GM18870 (cell line): ENCODE data around the gene PCDHA7.
"Not testable (repeated sequence)": the region's sequence is repeated elsewhere in the genome, so short reads cannot be mapped to it uniquely, and the experiment has no call there.

Experiments
- ATAC-seq: cut with Tn5 transposase; IDR thresholded peaks from one replicate; pipeline ENCODE4 v1.9.1; 2021; ENCODE audit warnings: moderate library complexity; ENCODE audit not compliant: unreplicated experiment

PCDHA7 gene

DNA sequence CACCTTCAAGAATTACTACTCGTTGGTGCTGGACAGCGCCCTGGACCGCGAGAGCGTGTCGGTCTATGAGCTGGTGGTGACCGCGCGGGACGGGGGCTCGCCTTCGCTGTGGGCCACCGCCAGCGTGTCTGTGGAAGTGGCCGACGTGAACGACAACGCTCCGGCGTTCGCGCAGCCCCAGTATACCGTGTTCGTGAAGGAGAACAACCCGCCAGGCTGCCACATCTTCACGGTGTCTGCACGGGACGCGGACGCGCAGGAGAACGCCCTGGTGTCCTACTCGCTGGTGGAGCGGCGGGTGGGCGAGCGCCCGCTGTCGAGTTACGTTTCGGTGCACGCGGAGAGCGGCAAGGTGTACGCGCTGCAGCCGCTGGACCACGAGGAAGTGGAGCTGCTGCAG, 11.1 kb upstream of the PCDHA7 start:
- not testable (repeated sequence) for ATAC-seq

DNA sequence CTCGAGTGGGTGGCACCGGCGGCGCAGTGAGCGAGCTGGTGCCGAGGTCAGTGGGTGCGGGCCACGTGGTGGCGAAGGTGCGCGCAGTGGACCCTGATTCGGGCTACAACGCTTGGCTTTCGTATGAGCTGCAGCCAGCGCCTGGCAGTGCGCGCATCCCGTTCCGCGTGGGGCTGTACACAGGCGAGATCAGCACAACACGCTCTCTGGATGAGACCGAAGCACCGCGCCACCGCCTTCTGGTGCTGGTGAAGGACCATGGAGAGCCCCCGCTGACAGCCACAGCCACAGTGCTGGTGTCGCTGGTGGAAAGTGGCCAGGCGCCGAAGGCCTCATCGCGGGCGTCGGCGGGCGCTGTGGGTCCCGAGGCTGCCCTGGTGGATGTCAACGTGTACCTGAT, 10.6 kb upstream of the PCDHA7 start:
- ATAC-seq: no peak

DNA sequence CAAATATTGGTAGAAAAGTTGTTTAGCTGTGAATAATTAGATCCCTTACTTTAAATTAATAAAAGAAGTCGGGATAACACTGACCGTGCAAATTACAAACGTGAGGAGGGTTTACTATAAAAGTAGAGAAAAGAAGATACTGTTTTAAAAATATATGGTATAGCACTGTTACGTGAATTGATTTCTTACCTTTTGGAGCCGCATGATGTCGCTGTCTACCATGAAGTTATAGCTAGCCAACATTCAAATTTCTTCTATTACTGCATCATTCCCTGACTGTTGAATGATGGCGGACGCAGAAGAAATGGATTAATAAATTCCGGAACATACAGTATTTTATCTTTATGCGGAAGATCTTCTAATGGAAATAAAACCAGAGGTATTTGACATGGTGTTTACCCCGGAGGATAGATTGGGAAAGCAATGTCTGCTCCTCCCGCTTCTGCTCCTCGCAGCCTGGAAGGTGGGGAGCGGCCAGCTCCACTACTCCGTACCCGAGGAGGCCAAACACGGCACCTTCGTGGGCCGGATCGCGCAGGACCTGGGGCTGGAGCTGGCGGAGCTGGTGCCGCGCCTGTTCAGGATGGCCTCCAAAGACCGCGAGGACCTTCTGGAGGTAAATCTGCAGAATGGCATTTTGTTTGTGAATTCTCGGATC, 6.2 kb upstream of the PCDHA7 start, which contains the start of gene PCDHA6:
Gene PCDHA6 (plus strand): TSS at position 257 of the 658 bp plus-strand sequence. CDS start 132 bp downstream, at position 389.
- no peak for ATAC-seq

DNA sequence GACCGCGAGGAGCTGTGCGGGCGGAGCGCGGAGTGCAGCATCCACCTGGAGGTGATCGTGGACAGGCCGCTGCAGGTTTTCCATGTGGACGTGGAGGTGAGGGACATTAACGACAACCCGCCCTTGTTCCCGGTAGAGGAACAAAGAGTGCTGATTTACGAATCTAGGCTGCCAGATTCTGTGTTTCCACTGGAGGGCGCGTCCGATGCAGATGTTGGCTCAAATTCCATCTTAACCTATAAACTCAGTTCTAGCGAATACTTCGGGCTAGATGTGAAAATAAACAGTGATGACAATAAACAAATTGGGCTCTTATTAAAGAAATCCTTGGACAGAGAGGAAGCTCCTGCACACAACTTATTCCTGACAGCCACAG, 5.7 kb upstream of the PCDHA7 start:
- ATAC-seq: no peak

DNA sequence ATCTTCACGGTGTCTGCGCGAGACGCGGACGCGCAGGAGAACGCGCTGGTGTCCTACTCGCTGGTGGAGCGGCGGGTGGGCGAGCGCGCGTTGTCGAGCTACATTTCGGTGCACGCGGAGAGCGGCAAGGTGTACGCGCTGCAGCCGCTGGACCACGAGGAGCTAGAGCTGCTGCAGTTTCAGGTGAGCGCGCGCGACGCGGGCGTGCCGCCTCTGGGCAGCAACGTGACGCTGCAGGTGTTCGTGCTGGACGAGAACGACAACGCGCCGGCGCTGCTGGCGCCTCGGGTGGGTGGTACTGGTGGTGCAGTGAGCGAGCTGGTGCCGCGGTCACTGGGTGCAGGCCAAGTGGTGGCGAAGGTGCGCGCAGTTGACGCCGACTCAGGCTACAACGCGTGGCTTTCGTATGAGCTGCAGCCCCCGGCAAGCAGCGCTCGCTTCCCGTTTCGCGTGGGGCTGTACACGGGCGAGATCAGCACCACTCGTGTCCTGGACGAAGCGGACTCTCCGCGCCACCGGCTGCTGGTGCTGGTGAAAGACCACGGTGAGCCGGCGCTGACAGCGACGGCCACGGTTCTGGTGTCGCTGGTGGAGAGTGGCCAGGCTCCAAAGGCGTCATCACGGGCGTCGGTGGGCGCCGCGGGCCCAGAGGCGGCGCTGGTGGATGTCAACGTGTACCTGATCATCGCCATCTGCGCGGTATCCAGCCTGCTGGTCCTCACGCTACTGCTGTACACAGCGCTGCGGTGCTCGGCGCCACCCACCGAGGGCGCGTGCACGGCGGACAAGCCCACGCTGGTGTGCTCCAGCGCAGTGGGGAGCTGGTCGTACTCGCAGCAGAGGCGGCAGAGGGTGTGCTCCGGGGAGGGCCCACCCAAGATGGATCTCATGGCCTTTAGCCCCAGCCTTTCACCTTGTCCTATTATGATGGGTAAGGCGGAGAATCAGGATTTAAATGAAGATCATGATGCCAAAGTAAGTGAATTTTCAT, 4.3 kb upstream of the PCDHA7 start:
- not testable (repeated sequence) for ATAC-seq

DNA sequence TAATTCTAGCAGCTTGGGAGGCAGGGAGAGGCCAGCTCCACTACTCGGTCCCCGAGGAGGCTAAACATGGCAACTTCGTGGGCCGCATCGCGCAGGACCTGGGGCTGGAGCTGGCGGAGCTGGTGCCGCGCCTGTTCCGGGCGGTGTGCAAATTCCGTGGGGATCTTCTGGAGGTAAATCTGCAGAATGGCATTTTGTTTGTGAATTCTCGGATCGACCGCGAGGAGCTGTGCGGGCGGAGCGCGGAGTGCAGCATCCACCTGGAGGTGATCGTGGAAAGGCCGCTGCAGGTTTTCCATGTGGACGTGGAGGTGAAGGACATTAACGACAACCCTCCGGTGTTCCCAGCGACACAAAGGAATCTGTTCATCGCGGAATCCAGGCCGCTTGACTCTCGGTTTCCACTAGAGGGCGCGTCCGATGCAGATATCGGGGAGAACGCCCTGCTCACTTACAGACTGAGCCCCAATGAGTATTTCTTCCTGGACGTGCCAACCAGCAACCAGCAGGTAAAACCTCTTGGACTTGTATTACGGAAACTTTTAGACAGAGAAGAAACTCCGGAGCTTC, 455 bp downstream of the PCDHA7 start:
- ATAC-seq: not testable (repeated sequence)

DNA sequence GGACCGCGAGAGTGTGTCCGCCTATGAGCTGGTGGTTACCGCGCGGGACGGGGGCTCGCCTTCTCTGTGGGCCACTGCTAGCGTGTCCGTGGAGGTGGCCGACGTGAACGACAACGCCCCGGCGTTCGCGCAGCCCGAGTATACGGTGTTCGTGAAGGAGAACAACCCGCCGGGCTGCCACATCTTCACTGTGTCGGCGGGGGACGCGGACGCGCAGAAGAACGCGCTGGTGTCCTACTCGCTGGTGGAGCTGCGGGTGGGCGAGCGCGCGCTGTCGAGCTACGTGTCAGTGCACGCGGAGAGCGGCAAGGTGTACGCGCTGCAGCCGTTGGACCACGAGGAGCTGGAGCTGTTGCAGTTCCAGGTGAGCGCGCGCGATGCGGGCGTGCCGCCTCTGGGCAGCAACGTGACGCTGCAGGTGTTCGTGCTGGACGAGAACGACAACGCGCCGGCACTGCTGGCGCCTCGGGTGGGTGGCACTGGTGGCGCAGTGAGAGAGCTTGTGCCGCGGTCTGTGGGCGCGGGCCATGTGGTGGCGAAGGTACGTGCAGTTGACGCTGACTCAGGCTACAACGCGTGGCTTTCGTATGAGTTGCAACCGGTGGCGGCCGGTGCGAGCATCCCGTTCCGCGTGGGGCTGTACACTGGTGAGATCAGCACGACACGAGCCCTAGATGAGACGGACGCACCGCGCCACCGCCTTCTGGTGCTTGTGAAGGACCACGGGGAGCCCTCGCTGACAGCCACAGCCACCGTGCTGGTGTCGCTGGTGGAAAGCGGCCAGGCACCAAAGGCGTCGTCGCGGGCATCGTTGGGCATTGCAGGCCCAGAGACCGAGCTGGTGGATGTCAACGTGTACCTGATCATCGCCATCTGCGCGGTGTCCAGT, 1.8 kb downstream of the PCDHA7 start:
- no peak for ATAC-seq

DNA sequence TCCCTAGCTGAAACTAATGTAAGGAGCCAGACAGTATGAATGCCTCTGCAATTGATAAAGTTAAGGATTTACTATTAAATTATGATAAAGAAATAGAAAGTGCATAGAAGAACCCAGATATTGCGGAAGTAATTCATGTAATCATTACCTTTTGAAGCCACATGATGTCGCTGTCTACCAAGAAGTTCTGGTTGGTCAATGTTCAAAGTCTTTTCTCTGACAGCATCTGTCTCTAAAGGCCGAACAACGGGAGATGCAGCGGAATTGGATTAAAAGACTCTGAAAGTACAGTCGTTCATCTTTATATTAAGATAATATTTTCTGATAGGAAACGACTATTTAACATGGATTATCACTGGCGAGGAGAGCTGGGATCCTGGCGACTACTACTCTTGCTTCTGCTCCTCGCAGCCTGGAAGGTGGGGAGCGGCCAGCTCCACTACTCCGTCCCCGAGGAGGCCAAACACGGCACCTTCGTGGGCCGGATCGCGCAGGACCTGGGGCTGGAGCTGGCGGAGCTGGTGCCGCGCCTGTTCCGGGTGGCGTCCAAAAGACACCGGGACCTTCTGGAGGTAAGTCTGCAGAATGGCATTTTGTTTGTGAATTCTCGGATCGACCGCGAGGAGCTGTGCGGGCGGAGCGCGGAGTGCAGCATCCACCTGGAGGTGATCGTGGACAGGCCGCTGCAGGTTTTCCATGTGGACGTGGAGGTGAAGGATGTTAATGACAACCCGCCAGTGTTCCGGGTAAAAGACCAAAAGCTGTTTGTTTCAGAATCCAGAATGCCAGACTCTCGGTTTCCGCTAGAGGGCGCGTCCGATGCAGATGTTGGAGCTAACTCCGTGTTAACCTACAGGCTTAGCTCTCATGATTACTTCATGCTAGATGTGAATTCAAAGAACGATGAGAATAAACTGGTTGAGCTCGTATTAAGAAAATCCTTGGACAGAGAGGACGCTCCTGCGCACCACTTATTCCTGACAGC, 7.2 kb downstream of the PCDHA7 start, which contains the start of gene PCDHA8:
Gene PCDHA8 (plus strand): TSS at position 210 of the 985 bp plus-strand sequence. CDS start 135 bp downstream, at position 345.
- no peak for ATAC-seq

DNA sequence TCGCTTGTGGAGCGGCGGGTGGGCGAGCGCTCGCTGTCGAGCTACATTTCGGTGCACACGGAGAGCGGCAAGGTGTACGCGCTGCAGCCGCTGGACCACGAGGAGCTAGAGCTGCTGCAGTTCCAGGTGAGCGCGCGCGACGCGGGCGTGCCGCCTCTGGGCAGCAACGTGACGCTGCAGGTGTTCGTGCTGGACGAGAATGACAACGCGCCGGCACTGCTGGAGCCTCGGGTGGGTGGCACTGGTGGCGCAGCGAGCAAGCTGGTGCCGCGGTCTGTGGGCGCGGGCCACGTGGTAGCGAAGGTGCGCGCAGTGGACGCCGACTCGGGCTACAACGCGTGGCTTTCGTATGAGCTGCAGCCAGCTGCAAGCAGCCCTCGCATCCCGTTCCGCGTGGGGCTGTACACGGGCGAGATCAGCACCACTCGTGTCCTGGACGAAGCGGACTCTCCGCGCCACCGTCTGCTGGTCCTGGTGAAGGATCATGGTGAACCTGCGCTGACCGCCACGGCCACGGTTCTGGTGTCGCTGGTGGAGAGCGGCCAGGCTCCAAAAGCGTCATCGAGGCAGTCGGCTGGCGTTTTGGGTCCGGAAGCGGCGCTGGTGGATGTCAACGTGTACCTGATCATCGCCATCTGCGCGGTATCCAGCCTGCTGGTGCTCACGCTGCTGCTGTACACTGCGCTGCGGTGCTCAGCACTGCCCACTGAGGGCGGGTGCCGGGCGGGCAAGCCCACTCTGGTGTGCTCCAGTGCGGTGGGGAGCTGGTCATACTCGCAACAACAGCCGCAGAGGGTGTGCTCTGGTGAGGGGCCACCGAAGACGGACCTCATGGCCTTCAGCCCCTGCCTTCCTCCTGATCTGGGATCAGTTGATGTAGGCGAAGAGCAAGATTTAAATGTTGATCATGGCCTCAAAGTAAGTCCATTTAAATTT, 9.0 kb downstream of the PCDHA7 start:
- no peak for ATAC-seq

DNA sequence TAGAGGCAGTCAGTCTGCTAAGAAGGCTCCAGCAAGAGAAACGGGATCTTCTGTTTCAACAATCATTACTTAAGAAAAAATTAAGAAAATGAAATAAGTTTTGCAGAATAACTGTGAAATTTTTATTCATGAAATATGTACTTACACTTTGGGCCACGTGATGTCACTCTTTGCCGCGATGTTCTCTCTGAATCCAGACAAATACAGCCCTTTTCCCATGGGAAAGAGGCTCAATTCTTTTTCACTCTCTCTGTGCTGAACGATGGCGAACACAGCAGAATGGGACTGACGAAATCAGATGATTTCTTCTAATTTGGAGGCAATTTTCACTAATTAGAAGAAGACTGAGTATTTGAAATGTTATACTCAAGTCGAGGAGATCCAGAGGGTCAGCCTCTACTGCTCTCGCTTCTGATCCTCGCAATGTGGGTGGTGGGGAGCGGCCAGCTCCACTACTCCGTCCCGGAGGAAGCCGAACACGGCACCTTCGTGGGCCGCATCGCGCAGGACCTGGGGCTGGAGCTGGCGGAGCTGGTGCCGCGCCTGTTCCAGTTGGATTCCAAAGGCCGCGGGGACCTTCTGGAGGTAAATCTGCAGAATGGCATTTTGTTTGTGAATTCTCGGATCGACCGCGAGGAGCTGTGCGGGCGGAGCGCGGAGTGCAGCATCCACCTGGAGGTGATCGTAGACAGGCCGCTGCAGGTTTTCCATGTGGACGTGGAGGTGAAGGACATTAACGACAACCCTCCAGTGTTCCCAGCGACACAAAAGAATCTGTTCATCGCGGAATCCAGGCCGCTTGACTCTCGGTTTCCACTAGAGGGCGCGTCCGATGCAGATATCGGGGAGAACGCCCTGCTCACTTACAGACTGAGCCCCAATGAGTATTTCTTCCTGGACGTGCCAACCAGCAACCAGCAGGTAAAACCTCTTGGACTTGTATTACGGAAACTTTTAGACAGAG, 14.4 kb downstream of the PCDHA7 start, which contains the start of gene PCDHA9:
Gene PCDHA9 (plus strand): TSS at position 244 of the 964 bp plus-strand sequence. CDS start 114 bp downstream, at position 358.
- not testable (repeated sequence) for ATAC-seq

DNA sequence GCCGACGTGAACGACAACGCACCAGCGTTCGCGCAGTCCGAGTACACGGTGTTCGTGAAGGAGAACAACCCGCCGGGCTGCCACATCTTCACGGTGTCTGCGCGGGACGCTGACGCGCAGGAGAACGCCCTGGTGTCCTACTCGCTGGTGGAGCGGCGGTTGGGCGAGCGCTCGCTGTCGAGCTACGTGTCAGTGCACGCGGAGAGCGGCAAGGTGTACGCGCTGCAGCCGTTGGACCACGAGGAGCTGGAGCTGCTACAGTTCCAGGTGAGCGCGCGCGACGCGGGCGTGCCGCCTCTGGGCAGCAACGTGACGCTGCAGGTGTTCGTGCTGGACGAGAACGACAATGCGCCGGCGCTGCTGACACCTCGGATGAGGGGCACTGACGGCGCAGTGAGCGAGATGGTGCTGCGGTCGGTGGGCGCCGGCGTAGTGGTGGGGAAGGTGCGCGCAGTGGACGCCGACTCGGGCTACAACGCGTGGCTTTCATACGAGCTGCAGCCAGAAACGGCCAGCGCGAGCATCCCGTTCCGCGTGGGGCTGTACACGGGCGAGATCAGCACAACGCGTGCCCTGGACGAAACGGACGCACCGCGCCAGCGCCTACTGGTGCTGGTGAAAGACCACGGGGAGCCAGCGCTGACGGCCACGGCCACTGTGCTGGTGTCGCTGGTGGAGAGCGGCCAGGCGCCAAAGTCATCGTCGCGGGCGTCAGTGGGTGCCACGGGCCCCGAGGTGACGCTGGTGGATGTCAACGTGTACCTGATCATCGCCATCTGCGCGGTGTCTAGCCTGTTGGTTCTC, 16.0 kb downstream of the PCDHA7 start:
- ATAC-seq: not testable (repeated sequence)

DNA sequence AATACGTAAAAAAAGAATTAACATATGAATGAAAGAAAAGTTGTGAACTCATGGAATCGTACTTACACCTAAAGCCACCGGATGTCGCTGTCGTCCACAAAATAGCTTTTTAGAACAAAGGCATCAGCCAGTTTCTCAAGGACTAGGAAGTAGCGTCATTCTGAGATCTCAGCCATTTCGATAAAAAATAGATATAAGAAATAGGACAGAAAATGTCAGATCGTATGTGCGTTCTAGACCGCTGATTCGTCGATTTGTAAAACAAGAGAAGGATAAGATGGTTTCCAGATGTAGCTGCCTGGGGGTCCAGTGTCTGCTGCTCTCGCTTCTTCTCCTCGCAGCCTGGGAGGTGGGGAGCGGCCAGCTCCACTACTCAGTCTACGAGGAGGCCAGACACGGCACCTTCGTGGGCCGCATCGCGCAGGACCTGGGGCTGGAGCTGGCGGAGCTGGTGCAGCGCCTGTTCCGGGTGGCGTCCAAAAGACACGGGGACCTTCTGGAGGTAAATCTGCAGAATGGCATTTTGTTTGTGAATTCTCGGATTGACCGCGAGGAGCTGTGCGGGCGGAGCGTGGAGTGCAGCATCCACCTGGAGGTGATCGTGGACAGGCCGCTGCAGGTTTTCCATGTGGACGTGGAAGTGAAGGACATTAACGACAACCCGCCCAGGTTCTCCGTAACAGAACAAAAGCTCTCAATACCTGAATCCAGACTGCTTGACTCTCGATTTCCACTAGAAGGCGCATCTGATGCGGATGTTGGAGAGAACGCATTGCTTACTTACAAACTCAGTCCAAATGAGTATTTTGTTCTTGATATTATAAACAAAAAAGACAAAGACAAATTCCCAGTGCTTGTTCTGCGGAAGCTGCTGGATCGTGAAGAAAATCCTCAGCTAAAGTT, 22.0 kb downstream of the PCDHA7 start, which contains the start of gene PCDHA10:
Gene PCDHA10 (plus strand): TSS at position 126 of the 903 bp plus-strand sequence. CDS start 152 bp downstream, at position 278.
- no peak for ATAC-seq

DNA sequence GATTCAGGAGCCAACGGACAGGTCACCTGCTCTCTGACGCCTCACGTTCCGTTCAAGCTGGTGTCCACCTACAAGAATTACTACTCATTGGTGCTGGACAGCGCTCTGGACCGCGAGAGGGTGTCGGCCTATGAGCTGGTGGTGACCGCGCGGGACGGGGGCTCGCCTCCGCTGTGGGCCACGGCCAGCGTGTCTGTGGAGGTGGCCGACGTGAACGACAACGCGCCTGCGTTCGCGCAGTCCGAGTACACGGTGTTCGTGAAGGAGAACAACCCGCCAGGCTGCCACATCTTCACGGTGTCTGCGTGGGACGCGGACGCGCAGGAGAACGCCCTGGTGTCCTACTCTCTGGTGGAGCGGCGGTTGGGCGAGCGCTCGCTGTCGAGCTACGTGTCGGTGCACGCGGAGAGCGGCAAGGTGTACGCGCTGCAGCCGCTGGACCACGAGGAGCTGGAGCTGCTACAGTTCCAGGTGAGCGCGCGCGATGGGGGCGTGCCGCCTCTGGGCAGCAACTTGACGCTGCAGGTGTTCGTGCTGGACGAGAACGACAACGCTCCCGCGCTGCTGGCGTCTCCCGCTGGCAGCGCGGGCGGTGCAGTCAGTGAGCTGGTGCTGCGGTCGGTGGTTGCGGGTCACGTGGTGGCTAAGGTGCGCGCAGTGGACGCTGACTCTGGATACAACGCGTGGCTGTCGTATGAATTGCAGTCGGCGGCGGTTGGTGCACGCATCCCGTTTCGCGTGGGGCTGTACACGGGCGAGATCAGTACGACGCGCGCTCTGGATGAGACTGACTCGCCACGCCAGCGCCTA, 23.3 kb downstream of the PCDHA7 start:
- ATAC-seq: no peak

DNA sequence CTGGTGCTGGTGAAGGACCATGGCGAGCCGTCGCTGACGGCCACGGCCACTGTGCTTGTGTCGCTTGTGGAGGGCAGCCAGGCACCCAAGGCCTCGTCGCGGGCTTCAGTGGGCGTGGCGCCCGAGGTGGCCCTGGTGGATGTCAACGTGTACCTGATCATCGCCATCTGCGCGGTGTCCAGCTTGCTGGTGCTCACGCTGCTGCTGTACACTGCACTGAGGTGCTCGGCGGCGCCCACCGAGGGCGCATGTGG, 23.8 kb downstream of the PCDHA7 start:
- ATAC-seq: no peak
